ENCODE results near the gene ASIC4.

Gene ASIC4

GRCh38 chr2:219540784-219541504 lies 26.7 kb downstream of the ASIC4 start:
- DNase-seq (ENCODE audit: low read depth in 1 of 2, low spot score in 1 of 2) = no peak
- in situ Hi-C loops (cut with HindIII; ENCODE audit: low pct_unique_long_range_greater_than_20kb, low sequenced_read_pairs) = no loop called here
- TF ChIP-seq JUND (IDR thresholded peaks at IDR 0.05; ENCODE audit: low read depth) = no peak

GRCh38 chr2:219541611-219542180 lies 27.4 kb downstream of the ASIC4 start:
- no peak for TF ChIP-seq JUND (IDR thresholded peaks at IDR 0.05; ENCODE audit: low read depth)
- in situ Hi-C loops (cut with HindIII; ENCODE audit: low pct_unique_long_range_greater_than_20kb, low sequenced_read_pairs) = no loop called here
- peak; percentile 85 to 89 for DNase-seq (ENCODE audit: low read depth in 1 of 2, low spot score in 1 of 2)

GRCh38 chr2:219542931-219543595 lies 28.8 kb downstream of the ASIC4 start:
- peak; percentile 28 to 41 for DNase-seq (ENCODE audit: low read depth in 1 of 2, low spot score in 1 of 2)
- in situ Hi-C loops (cut with HindIII; ENCODE audit: low pct_unique_long_range_greater_than_20kb, low sequenced_read_pairs) = no loop called here
- no peak for TF ChIP-seq JUND (IDR thresholded peaks at IDR 0.05; ENCODE audit: low read depth)

GRCh38 chr2:219543596-219544358 lies 29.5 kb downstream of the ASIC4 start, which contains the start of the genes CHPF and TMEM198:
Gene CHPF (minus strand): TSS chr2:219543809. CDS start chr2:219543538, 271 bp downstream.
Gene TMEM198 (plus strand): TSS chr2:219544028. CDS start chr2:219544728, 700 bp downstream.
- DNase-seq (ENCODE audit: low read depth in 1 of 2, low spot score in 1 of 2) = peak; percentile 93 to 98
- no peak for TF ChIP-seq JUND (IDR thresholded peaks at IDR 0.05; ENCODE audit: low read depth)
- in situ Hi-C loops (cut with HindIII; ENCODE audit: low pct_unique_long_range_greater_than_20kb, low sequenced_read_pairs) = no loop called here

- no peak for TF ChIP-seq JUND (IDR thresholded peaks at IDR 0.05; ENCODE audit: low read depth)
- in situ Hi-C loops (cut with HindIII; ENCODE audit: low pct_unique_long_range_greater_than_20kb, low sequenced_read_pairs) = no loop called here
- no peak for DNase-seq (ENCODE audit: low read depth in 1 of 2, low spot score in 1 of 2)
These were observed 30.3 kb downstream of the ASIC4 start for GRCh38 chr2:219544567-219544966.

- in situ Hi-C loops (cut with HindIII; ENCODE audit: low pct_unique_long_range_greater_than_20kb, low sequenced_read_pairs) = no loop called here
- no peak for TF ChIP-seq JUND (IDR thresholded peaks at IDR 0.05; ENCODE audit: low read depth)
- no peak for DNase-seq (ENCODE audit: low read depth in 1 of 2, low spot score in 1 of 2)
These were observed 31.1 kb downstream of the ASIC4 start for GRCh38 chr2:219545295-219545942.

GRCh38 chr2:219545943-219546352 lies 31.7 kb downstream of the ASIC4 start:
- in situ Hi-C loops (cut with HindIII; ENCODE audit: low pct_unique_long_range_greater_than_20kb, low sequenced_read_pairs) = no loop called here
- DNase-seq (ENCODE audit: low read depth in 1 of 2, low spot score in 1 of 2) = no peak
- TF ChIP-seq JUND (IDR thresholded peaks at IDR 0.05; ENCODE audit: low read depth) = no peak

GRCh38 chr2:219547621-219548020 lies 33.3 kb downstream of the ASIC4 start:
- in situ Hi-C loops (cut with HindIII; ENCODE audit: low pct_unique_long_range_greater_than_20kb, low sequenced_read_pairs) = no loop called here
- DNase-seq (ENCODE audit: low read depth in 1 of 2, low spot score in 1 of 2) = no peak
- TF ChIP-seq JUND (IDR thresholded peaks at IDR 0.05; ENCODE audit: low read depth) = no peak

GRCh38 chr2:219548990-219549389 lies 34.7 kb downstream of the ASIC4 start:
- DNase-seq (ENCODE audit: low read depth in 1 of 2, low spot score in 1 of 2) = no peak
- in situ Hi-C loops (cut with HindIII; ENCODE audit: low pct_unique_long_range_greater_than_20kb, low sequenced_read_pairs) = no loop called here
- no peak for TF ChIP-seq JUND (IDR thresholded peaks at IDR 0.05; ENCODE audit: low read depth)

- DNase-seq (ENCODE audit: low read depth in 1 of 2, low spot score in 1 of 2) = no peak
- in situ Hi-C loops (cut with HindIII; ENCODE audit: low pct_unique_long_range_greater_than_20kb, low sequenced_read_pairs) = no loop called here
- TF ChIP-seq JUND (IDR thresholded peaks at IDR 0.05; ENCODE audit: low read depth) = no peak
These were observed 35.3 kb downstream of the ASIC4 start for GRCh38 chr2:219549619-219550018.

GRCh38 chr2:219551441-219552381 lies 37.4 kb downstream of the ASIC4 start:
- no peak for TF ChIP-seq JUND (IDR thresholded peaks at IDR 0.05; ENCODE audit: low read depth)
- in situ Hi-C loops (cut with HindIII; ENCODE audit: low pct_unique_long_range_greater_than_20kb, low sequenced_read_pairs) = no loop called here
- DNase-seq (ENCODE audit: low read depth in 1 of 2, low spot score in 1 of 2) = no peak

Measured in T47D (cell line).